Measurements from ENCODE around the gene TRAM2.

Gene TRAM2

DNA sequence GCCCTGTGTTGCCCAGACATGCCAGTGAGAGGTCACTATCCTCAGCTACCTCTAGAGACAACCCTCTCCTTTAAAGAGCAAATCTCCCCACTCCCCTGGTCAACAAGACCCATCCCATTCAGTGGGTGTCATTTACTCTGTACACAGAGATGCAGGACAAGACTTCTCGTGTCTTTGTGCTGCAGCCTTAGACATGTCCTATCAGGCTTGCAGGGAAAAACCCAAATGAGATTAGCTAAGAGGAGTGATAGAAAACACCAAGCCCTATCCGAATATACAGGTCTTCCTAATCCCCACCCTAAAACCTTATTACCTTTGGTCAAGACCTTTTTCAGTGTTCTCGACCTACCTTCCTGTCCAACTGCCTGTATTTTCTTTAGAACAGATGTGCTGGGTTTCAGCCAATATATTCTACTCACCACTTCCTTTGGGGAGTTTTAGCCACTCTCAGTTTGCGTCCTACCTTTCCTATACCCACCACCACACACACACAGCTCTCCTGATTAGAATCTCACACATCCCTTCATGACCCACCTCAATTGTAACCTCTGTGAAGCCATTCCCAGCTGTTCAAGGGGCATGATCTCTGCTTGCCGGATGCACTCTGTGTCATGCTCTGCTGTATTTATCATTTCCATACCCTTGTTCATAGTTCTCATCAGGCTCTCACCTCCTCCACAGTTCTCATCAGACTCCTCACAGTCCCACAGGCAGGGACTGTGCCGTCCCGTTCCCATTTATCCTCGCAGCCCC is 39.7 kb downstream of the TRAM2 start:
- no peak for DNase-seq (ENCODE audit: low spot score)
- peaks cover 51% of the 10 kb centered on the region for H3K4me1 ChIP-seq (ENCODE audit: insufficient read depth, poor library complexity, severe bottlenecking)
- peaks cover 25% of the 10 kb centered on the region for H3K36me3 ChIP-seq (ENCODE audit: low read depth)
- H3K9me3 ChIP-seq (ENCODE audit: severe bottlenecking) = no peaks in the 10 kb centered on the region
- TF ChIP-seq, protein P1, sequence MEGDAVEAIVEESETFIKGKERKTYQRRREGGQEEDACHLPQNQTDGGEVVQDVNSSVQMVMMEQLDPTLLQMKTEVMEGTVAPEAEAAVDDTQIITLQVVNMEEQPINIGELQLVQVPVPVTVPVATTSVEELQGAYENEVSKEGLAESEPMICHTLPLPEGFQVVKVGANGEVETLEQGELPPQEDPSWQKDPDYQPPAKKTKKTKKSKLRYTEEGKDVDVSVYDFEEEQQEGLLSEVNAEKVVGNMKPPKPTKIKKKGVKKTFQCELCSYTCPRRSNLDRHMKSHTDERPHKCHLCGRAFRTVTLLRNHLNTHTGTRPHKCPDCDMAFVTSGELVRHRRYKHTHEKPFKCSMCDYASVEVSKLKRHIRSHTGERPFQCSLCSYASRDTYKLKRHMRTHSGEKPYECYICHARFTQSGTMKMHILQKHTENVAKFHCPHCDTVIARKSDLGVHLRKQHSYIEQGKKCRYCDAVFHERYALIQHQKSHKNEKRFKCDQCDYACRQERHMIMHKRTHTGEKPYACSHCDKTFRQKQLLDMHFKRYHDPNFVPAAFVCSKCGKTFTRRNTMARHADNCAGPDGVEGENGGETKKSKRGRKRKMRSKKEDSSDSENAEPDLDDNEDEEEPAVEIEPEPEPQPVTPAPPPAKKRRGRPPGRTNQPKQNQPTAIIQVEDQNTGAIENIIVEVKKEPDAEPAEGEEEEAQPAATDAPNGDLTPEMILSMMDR (IDR thresholded peaks at IDR 0.05; ENCODE audit: poor library complexity, severe bottlenecking) = no peak
- no peaks in the 10 kb centered on the region for H3K27me3 ChIP-seq (ENCODE audit: insufficient read depth, poor library complexity, severe bottlenecking)
- H3K27ac ChIP-seq (ENCODE audit: poor library complexity, severe bottlenecking) = peak overlapping the region; percentile 89
- no peak overlapping the region for H3K4me3 ChIP-seq (ENCODE audit: severe bottlenecking)
- peak; percentile 66 for ATAC-seq (ENCODE audit: low read depth)

DNA sequence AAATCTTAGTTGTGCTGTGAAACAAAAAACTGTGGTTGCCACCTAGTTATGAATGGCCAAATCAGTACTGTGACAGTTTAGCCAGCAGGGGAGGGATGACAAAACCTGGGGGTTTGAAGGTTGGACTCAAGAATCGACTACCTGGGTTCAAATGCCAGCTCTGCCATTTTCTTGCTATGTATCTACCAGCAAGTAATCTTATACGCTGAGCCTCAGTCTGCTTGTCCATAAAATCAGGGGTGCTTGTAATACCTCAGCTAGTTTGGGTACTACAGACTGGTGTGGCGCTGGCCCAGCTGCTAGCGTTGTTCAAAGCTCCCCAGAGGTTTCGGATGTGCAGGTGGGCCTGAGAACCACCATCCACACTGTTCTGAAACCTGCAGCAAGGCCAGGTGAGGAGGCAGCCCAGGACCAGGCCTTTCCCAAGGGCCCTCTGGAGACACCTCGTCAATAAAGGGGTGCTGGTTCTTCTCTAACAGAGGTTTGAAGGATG is 40.4 kb downstream of the TRAM2 start:
- Histone ChIP-seq H3K4me3 (ENCODE audit: severe bottlenecking) (no peak overlapping the region), H3K27ac (ENCODE audit: poor library complexity, severe bottlenecking) (peak overlapping the region; percentile 89), H3K4me1 (ENCODE audit: insufficient read depth, poor library complexity, severe bottlenecking) (peaks cover 55% of the 10 kb centered on the region), H3K36me3 (ENCODE audit: low read depth) (peaks cover 31% of the 10 kb centered on the region), H3K9me3 (ENCODE audit: severe bottlenecking) (no peaks in the 10 kb centered on the region), H3K27me3 (ENCODE audit: insufficient read depth, poor library complexity, severe bottlenecking) (no peaks in the 10 kb centered on the region)
- no peak for DNase-seq (ENCODE audit: low spot score)
- ATAC-seq (ENCODE audit: low read depth) = no peak
- TF ChIP-seq, protein P1 (IDR thresholded peaks at IDR 0.05; ENCODE audit: poor library complexity, severe bottlenecking) = no peak

DNA sequence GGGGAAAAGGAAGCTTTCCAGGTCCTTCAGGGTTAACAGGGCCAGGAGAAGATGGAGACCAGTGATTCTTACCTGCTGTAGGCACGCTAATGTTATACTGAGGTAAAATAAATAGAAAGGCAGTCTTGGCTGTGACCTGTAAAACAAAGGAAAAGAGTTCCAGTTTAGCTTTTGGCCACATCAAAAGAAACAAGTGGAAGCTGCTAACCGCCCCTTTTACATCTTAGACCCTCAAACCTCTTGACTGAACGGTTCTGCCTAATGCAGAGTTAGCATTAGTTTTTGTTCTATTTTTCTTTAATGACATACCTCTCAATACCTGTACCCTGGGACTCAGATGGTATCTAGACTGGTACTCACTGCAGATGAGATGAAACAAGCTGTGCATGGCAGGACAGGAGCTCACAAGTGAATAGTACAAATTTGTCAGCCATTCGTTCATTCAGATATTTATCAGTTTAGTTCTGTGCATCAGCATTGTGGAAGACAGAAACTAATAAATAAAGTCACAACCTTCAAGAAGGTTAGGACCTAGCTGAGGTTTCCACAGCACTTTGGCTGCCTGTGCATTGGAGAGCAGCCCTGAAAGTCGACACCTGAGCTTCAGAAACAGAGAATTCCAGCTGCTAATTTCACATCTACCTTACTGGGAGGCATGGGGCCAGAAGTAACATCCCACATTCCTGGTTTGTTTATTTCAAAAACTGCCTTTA is 41.0 kb downstream of the TRAM2 start:
- Histone ChIP-seq H3K4me3 (ENCODE audit: severe bottlenecking) (no peak overlapping the region), H3K27ac (ENCODE audit: poor library complexity, severe bottlenecking) (peak overlapping the region; percentile 89)
- no peak for ATAC-seq (ENCODE audit: low read depth)

DNA sequence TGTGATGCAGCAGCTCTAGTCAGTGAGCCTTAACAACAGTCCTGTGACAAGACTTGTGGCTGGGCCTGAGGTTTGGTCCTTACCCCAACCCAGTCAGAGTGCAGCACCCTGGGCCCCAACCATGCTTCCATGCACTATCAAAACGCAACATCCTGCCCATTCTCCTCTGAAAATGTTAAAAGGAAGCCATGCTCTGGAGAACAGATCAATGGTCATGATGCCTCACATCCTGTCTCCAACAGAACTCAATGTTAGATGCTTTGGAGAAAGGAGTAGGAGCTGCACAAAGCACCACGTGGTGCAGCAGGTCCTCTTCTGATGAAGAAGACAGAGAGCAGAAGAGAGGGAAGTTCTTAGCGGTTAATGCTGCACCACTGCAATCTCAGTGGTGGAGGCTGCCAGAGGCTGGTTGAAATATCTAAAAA is 41.9 kb downstream of the TRAM2 start:
- ATAC-seq (ENCODE audit: low read depth) (no peak), DNase-seq (ENCODE audit: low spot score) (no peak)
- Histone ChIP-seq H3K27ac (ENCODE audit: poor library complexity, severe bottlenecking) (no peak overlapping the region), H3K27me3 (ENCODE audit: insufficient read depth, poor library complexity, severe bottlenecking) (no peaks in the 10 kb centered on the region), H3K36me3 (ENCODE audit: low read depth) (peaks cover 31% of the 10 kb centered on the region), H3K4me1 (ENCODE audit: insufficient read depth, poor library complexity, severe bottlenecking) (peaks cover 45% of the 10 kb centered on the region), H3K4me3 (ENCODE audit: severe bottlenecking) (no peak overlapping the region), H3K9me3 (ENCODE audit: severe bottlenecking) (no peaks in the 10 kb centered on the region)
- TF ChIP-seq, protein P1 (IDR thresholded peaks at IDR 0.05; ENCODE audit: poor library complexity, severe bottlenecking) = no peak

More for the DNA sequence above, 41.0 kb downstream of the TRAM2 start:
- peaks cover 54% of the 10 kb centered on the region for H3K4me1 ChIP-seq (ENCODE audit: insufficient read depth, poor library complexity, severe bottlenecking)
- TF ChIP-seq, protein P1 (IDR thresholded peaks at IDR 0.05; ENCODE audit: poor library complexity, severe bottlenecking) = no peak
- DNase-seq (ENCODE audit: low spot score) = no peak
- no peaks in the 10 kb centered on the region for H3K9me3 ChIP-seq (ENCODE audit: severe bottlenecking)
- no peaks in the 10 kb centered on the region for H3K27me3 ChIP-seq (ENCODE audit: insufficient read depth, poor library complexity, severe bottlenecking)
- peaks cover 31% of the 10 kb centered on the region for H3K36me3 ChIP-seq (ENCODE audit: low read depth)

Data from RWPE2 (cell line).